H1 (cell line): Measurements from ENCODE around the gene RPL39L. TPM values are rescaled to one million over a fixed set of nuclear protein-coding genes. Genes with fewer than 3 reads are reported as not detected.

Experiments
- ASH2L ChIP-seq: fragments of 200-600, 300-600 bp; sonication (generic); IDR thresholded peaks from one replicate; pipeline ENCODE4 v1.7.1; 2017; ENCODE audit warnings: low read length
- CREB1 ChIP-seq: IDR thresholded peaks from 2 replicates; pipeline ENCODE4 v1.6.1; 2012; ENCODE audit warnings: inconsistent platforms
- NRF1 ChIP-seq: IDR thresholded peaks from 2 replicates; pipeline ENCODE4 v1.6.1; 2011; ENCODE audit warnings: mild to moderate bottlenecking, low read depth, low read length, improper control_type of control experiment
- POLR2AphosphoS5 ChIP-seq: IDR thresholded peaks from 2 replicates; pipeline ENCODE4 v1.6.1; 2011; ENCODE audit warnings: low read depth, low read length
- SRF ChIP-seq: IDR thresholded peaks from 2 replicates; pipeline ENCODE4 v1.6.1; 2011; ENCODE audit warnings: mild to moderate bottlenecking, low read depth, low read length, moderate library complexity
- TBP ChIP-seq: IDR thresholded peaks from 2 replicates; pipeline ENCODE4 v1.6.1; 2011; ENCODE audit warnings: low read depth, low read length, improper control_type of control experiment
- polyA plus RNA-seq, 7 experiments: library from polyadenylated mRNA; depleted of rRNA in 3 of 7; stranded (reverse) in 5 of 7; unstranded in 2 of 7; fragments of >200 nt in 5 of 7; fragments of 200-250 nt in 2 of 7; gene quantifications; 1 replicate in 5 of 7; 2 replicates in 1 of 7; 4 replicates in 1 of 7; pipeline versions ENCODE4 v1.2.1 to v1.2.3, GENCODE V29; 2011 to 2013; ENCODE audit warnings: missing spikeins in 2 of 7, mixed read lengths in 2 of 7
- total RNA-seq: library from RNA; stranded (reverse); fragmentation: NEBNext Ultra II Directional; extraction: Animal tissue kit (Norgen Biotek cat#: 25700); gene quantifications from 2 replicates; pipeline ENCODE4 v1.2.1, GENCODE V29; 2021

Gene RPL39L
- total and polyA plus RNA-seq, 2 of the 8 experiments (the other 6 are each of a cell fraction or from before 2014, with no cell fraction given): 51.8 to 67.7 TPM

DNA sequence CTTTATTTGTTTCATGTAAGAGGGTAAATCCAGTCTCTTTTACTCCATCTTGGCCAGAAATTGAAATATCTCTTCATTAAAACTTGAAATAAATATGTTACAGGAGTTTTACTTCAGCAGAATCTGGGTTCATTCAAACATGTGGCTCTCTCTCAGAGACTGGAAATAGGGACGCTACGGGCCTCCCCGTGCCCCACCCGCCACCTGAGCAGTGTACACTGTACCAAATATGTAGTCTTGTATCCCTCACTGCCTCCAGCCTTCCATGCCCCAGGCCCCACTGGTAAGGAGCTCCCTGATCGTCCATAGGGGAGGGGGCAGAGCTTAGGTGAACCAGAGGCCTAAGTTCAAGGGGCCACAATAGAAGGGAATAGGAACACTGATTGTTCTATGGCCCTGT, 36.0 kb downstream of the RPL39L start (continued):
- TF ChIP-seq SRF (no peak), POLR2AphosphoS5 (no peak), CREB1 (no peak), TBP (no peak), ASH2L (no peak), NRF1 (no peak)
- TF ChIP-seq, all 59 proteins: peak for 0
